ENCODE measurements around the gene RCC1.
"Not testable (repeated sequence)": the region's sequence is repeated elsewhere in the genome, so short reads cannot be mapped to it uniquely, and the experiment has no call there.

Gene RCC1, protein sequence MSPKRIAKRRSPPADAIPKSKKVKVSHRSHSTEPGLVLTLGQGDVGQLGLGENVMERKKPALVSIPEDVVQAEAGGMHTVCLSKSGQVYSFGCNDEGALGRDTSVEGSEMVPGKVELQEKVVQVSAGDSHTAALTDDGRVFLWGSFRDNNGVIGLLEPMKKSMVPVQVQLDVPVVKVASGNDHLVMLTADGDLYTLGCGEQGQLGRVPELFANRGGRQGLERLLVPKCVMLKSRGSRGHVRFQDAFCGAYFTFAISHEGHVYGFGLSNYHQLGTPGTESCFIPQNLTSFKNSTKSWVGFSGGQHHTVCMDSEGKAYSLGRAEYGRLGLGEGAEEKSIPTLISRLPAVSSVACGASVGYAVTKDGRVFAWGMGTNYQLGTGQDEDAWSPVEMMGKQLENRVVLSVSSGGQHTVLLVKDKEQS

DNA sequence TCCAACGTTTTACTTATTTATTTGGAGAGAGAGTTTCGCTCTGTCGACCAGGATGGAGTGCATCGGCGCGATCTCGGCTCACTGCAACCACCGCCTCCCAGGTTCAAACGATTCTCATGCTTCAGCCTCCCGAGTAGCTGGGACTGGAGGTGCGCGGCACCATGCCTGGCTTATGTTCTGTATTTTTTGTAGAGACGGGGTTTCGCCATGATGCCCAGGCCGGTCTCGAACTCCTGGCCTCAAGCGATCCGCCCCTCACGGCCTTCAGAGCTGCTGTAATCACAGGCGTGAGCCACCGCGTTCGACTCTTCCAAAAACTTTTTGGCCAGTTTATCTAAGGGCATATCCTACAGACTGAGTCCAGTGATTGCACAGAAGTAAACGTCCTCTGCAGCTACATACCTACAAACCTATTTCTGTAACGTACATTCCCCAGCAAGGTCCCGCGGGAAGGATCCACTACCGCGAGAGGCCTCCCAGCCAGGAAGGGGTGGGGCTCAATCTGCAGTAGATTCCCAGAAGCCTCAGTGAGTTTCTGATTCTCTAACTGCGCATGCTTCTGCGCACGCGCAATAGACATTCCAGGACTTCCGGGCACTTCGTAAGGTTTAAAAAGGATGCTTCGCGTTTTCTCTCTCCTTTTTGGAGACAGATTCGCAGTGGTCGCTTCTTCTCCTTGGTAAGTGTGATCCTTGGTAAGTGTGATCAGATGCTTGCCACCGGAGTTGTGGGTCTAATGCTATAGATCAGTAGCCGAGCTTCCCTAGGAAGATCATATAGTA lies at the start of gene RCC1:
RCC1 (plus strand) TSS at position 638 of the 782 bp plus-strand sequence. CDS start 23,824 bp downstream, outside the sequence.
- peak; percentile 94 for DNase-seq (ENCODE audit: low read depth, low spot score)
- H3K27ac ChIP-seq, result peak within 1 kb of the TSS; percentile 98

DNA sequence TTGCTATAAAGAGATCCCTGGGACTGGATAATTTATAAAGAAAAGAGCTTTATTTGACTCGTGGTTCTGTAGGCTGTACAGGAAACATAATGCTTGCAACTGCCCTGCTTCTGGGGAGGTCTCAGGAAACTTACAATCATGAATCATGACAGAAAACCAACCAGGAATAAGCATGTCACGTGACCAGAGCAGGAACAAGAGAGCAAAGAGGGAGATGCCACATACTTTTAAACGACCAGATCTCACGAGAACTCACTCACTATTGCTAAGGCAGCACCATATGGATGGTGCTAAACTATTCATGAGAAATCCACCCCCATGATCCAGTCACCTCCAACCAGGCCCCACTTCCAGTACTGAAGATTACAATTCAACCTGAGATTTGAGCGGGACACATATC lies 49.8 kb upstream of the RCC1 start:
- H3K27ac ChIP-seq, result peak overlapping the region; percentile 12
- DNase-seq (ENCODE audit: low read depth, low spot score), result no peak

DNA sequence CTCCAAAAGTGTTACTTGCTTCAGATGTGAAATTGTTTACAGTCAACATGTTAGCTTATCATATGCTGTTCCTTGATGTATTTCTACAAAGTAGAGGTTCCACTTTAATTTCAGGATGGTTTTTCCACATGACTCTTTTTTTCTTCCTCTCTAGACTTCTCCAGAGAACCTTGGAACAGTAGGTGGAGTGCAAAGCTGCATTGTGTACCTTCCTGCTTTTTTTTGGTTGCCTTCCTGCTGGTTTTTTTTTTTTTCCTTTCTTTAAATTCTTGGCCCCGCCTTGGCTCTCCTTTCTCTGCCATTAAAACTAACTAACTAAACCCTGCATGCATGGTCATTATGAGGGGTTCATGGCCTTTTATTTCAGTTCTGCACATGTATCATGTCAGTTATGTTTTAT lies 48.2 kb upstream of the RCC1 start:
- no peak overlapping the region for H3K27ac ChIP-seq
- no peak for DNase-seq (ENCODE audit: low read depth, low spot score)

DNA sequence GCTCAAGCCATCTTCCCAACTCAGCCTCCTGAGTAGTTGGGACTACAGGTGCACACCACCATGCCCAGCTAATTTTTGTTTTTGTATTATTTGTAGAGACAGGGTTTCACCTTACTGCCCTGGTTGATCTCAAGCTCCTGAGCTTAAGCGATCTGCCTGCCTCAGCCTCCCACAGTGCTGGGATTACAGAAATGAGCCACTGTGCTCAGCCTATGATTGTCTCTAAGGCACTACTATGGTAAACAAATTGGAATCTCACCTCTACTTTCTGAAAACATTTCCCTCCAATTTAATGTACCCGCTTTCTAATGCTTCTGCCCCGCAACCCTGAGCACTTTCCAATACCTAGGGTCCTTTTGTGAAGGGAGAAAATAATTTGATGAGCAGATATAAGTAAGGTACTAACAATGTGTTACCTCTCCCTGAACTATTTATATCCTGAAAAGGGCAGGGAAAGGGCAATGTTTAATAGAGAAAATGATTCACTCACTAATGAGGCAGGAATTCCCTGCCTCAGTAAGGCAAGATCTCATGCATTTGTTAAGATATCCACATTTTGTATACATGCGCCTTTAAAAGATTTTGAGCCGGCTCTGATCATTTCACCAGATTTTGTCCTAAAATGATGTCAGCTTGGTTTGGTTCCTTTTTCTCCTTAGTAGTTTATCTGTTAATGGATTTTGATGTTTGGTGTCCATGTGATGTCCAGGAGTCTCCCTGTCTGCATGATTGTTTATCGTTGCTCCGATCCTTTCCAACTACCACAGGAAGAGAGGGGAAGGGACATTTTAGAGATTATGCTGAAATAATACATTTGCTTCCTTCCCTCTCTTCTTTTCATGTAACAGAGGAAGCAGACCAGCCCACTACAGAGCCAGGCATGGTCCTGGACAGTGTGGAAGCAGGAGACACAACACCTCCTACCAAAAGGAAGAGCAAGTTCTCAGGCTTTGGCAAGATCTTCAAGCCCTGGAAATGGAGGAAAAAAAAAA lies 47.3 kb upstream of the RCC1 start:
- H3K27ac ChIP-seq, result no peak overlapping the region
- no peak for DNase-seq (ENCODE audit: low read depth, low spot score)

DNA sequence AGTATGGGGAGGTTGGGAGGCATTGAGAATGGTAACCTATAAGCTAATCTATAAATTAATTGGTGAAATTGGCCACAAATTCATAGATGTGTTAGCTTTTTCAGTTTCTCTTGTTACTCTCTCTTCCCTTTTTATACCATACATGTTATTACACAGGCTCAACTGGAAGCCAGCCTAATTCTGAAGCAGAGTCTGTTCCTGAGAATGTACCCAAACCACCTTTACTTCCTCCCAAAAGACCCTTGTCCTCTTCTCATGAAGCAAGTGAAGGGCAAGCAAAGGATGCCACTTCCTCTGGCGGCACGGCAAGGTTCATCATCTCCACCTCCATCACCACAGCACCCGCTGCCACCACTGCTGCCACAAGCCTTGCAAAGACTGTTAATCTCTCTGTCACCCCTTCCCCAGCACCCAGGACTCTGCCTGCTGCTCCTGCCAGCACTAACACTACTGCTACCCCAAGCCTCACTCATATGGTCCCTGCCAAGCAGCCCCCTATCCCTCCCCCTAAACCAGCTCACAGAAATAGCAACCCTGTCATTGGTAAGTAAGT lies 39.5 kb upstream of the RCC1 start:
- H3K27ac ChIP-seq, result no peak overlapping the region
- no peak for DNase-seq (ENCODE audit: low read depth, low spot score)

DNA sequence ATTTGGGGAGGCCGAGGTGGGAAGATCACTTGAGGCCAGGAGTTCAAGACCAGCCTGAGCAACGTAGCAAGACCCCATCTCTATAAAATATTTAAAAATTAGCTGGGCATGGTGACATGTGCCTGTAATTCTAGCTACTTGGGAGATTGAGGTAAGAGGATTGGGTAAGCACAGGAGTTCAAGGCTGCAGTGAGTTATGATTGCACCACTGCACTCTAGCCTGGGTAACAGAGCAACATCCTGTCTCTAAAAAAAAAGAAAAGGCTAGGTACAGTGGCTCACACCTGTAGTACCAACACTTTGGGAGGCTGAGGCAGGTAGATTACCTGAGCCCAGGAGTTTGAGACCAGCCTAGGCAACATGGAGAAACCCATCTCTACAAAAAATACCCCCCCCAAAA lies 35.7 kb upstream of the RCC1 start:
- DNase-seq (ENCODE audit: low read depth, low spot score), result no peak
- H3K27ac ChIP-seq, result no peak overlapping the region

DNA sequence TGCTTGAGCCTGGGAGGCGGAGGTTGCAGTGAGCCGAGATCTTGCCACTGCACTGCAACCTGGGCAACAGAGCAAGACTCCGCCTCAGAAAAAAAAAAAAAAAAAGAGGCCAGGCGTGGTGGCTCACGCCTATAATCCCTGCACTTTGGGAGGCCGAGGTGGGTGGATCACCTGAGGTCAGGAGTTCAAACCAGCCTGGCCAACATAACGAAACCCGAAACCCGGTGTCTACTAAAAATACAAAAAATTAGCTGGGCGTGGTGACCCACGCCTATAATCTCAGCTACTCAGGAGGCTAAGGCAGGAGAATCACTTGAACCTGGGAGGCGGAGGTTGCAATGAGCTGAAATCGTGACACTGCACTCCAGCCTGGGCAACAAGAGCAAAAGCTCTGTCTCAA lies 26.3 kb upstream of the RCC1 start:
- DNase-seq (ENCODE audit: low read depth, low spot score); H3K27ac ChIP-seq: not testable (repeated sequence)

DNA sequence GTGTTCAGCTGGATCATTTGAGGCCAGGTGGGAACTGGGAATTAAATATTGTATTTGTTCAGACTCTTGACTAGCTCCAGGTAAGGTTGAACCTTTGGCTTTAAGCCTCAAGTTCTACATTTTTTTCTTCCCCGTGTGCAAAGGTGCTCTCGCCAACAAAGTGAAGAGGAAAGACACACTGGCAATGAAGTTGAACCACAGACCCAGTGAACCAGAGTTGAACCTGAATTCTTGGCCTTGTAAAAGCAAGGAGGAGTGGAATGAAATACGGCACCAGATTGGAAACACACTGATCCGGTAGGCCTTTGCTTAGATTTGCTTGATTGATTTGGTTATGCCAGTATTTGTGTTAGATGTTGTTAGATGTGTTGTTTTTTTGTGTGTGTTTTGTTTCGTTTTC lies 25.5 kb upstream of the RCC1 start:
- no peak for DNase-seq (ENCODE audit: low read depth, low spot score)
- no peak overlapping the region for H3K27ac ChIP-seq

DNA sequence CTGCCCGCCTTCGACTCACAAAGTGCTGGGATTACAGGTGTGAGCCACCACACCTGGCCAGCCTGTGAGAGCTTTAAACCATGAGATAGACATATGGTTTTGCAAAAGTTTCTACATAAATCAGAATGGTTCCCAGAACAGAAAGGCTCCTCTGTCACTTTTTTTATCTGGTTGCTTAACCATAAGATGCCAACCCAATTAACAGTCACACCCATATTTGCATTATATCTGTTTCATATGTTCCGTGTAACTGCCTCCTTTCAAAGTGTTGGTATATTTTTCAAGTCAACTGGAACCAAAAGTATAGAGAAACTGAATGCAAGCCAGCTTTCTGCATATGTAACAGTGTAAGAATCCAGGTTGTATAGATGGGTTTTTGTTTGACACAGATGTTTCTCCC lies 23.7 kb upstream of the RCC1 start:
- DNase-seq (ENCODE audit: low read depth, low spot score), result no peak
- H3K27ac ChIP-seq, result peak overlapping the region; percentile 41

DNA sequence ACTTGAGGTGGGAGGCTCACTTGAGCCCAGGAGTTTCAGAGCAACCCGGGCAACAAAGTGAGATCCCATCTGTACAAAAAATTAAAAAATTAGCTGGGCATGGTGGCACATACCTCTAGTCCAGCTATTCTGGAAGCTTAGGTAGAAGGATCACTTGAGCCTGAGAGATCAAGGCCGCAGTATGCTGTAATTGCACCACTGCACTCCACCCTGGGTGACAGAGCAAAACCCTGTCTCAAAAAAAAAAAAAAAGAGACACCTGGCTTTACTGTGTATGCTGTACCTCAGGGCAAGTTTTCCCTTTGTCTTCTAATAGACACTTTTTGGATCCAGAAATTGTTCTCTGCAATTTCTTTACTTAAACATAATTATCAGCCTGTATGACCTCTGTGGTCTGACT lies 23.1 kb upstream of the RCC1 start:
- H3K27ac ChIP-seq, result peak overlapping the region; percentile 41
- DNase-seq (ENCODE audit: low read depth, low spot score), result no peak

DNA sequence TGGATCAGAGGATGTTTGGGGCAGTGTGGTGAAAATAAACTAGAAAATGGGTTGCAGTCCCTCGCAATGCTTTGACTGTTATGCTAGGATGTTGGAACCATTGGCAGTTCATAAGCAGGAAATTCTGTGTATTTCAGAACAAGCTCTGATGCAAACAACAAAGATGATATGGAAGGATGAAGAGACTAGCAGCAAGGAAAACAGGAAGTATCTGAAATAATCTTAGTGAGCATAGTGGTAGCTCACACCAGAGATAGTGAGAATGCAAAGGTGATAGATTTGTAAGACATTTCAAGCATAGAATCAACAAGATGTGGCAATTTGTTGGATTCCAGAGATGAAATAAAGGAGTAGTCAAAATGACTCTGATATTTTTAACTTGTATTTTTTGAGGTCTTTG lies 11.1 kb upstream of the RCC1 start:
- DNase-seq (ENCODE audit: low read depth, low spot score), result no peak
- no peak overlapping the region for H3K27ac ChIP-seq

DNA sequence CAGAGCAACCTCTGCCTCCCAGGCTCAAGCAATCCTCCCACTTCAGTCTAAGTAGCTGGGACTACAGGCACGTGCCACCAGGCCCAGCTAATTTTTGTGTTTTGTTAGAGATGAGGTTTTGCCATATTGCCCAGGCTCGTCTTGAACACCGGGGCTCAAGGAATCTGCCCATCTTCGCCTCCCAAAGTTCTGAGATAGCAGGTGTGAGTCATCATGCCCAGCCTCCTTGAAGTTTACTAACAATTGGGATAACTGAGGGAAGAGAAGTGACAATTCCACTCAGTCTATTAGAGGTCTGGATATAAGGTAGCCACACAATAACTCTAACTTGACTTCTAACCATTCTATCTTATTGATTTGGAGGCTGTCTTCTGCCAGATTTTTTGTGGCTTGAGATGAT lies 6.3 kb upstream of the RCC1 start:
- no peak for DNase-seq (ENCODE audit: low read depth, low spot score)
- H3K27ac ChIP-seq, result no peak overlapping the region

DNA sequence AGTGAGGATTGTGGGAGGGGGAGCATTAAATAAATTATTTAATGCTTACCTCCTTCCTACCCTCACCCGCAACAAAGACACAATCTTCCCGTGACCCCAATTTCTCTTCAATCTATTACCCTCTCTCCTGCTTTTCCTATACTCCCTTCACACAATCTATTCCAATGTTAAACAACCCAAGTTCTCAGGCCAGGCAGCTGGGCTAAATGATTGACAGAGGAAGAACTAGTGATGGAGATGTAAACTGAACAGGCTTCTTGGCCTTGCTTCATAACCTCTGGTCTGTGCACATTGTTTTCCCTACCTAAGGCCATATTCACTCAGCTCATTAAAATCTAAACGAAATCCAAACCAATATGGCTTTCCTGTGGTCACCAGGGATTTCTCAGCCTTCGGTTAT lies 3.9 kb upstream of the RCC1 start:
- H3K27ac ChIP-seq, result peak overlapping the region; percentile 59
- DNase-seq (ENCODE audit: low read depth, low spot score), result no peak

DNA sequence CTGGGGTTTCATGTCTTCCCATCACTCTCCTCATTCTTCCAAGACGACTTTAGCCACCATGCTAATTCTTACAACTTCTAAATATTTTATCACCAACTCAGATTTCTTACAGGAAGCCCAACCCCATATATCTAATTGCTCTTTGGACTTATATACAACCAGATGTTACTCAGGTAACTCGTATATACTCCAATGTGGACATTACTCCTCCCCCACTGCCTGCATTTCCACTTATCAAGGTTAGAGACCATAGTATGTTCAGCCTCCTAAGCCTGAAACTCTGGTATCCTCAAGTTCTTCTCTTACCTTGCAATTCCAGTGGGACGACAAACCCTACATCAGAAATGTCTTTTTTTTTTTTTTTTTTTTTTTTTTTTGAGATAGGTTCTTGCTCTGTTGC lies 2.7 kb upstream of the RCC1 start:
- no peak for DNase-seq (ENCODE audit: low read depth, low spot score)
- no peak overlapping the region for H3K27ac ChIP-seq

DNA sequence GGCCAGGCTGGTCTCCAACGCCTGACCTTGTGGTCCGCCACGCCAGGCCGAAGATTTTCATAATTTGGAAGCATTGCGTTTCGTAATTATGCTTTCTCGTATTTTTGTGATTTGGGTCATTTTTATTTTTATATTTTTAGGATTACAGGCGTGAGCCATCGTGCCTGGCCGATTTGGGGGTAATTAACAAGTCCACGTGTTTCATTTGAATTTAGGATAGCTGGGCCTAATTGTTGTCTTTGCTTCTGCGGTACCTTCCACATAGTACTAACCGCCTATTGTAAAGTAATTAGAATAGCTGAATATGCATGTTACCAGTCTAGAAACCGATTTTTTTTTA lies 1.0 kb downstream of the RCC1 start:
- peak overlapping the region; percentile 98 for H3K27ac ChIP-seq
- no peak for DNase-seq (ENCODE audit: low read depth, low spot score)

DNA sequence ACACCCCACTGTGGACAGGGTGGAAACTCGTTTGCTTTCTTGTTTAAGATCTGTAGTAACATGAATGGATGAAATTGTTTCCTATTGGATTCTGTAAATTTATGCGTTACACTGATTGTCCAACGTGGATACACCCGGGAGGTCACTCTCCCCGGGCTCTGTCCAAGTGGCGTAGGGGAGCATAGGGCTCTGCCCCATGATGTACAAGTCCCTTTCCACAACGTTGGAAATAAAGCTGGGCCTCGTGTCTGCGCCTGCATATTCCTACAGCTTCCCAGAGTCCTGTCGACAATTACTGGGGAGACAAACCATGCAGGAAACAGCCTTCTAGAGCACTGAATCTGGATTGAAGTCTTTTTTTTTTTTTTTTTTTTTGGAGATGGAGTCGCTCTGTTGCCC lies 1.4 kb downstream of the RCC1 start:
- H3K27ac ChIP-seq, result peak overlapping the region; percentile 98
- no peak for DNase-seq (ENCODE audit: low read depth, low spot score)

DNA sequence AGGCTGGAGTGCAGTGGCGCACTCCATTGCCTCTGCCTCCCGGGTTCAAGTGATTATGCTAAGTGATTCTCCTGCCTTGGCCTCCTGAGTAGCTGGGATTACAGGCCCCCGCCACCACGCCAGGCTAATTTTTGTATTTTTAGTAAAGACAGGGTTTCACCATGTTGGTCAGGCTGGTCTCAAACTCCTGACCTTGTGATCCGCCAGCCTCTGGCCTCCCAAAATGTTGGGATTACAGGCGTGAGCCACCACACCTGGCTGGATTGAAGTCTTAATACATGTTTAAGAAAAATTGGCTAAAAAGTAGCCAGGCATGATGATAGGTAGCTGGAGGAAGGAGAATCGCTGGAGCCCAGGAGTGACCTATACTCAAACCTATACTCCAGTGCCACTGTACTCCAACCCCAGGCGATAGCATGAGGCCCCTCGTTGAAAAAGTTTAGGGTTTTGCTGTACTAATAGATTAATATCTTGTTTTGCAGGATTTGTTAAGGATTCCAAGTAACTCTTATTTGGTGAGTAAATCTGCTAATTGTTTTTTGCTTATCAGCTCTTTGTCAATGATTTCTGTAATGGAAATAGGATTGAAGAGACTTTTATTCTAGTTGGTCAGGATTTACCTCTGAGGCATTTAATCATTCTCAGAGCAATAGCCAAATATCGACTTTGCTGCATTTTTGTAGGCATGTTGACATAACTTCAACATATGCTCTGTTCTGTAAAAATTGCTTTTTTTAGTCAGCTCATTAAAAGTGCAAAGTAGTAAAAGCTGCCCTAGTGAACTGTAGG lies 2.0 kb downstream of the RCC1 start:
- H3K27ac ChIP-seq, result peak overlapping the region; percentile 98
- DNase-seq (ENCODE audit: low read depth, low spot score), result no peak

DNA sequence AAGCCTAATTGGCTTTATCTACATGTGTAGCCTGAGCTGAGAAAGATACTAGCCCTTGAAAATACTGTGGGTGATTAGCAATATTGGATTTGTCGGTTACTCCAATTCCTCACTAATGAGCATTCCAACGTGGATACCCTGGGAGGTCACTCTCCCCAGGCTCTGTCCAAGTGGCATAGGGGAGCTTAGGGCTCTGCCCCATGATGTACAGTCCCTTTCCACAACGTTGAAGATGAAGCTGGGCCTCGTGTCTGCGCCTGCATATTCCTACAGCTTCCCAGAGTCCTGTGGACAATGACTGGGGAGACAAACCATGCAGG lies 2.6 kb downstream of the RCC1 start:
- DNase-seq (ENCODE audit: low read depth, low spot score), result no peak
- peak overlapping the region; percentile 98 for H3K27ac ChIP-seq

DNA sequence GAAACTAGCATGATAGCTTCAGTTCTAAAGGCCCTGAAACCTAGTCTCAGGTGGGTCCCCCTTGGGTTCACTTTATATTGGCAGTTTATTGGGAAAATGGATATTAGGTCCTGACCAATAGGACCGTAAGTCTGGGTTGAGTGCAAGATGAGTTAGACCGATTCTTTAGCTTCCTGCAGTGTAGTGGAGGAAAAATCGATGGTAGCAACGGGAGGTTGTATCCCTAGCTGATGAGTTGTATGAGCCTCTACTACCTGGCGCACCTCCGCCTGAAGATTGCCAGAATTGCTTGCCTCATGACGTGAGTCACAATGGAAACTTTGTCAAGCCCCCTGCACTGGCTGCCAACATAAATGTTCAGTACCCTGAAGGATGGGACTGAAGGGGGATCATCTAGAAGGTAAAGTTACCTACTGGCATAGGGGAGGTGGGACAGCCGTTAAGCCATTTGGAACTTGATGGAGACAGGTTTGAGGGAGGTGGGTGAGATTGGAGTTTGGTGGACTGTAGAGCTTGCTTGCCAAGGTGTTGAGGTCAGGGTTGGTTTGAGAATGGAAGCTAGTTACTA lies 3.9 kb downstream of the RCC1 start:
- no peak for DNase-seq (ENCODE audit: low read depth, low spot score)
- peak overlapping the region; percentile 98 for H3K27ac ChIP-seq
